Osteocyte (in vitro differentiated cells): ENCODE results near the gene MYNN. TPM values are rescaled to one million over a fixed set of nuclear protein-coding genes. Genes with fewer than 3 reads are reported as not detected.

Experiments used
- DNase-seq: peaks from one replicate; pipeline ENCODE4 v3.0.0; 2021; ENCODE audit warnings: mixed read lengths; ENCODE audit not compliant: unreplicated experiment; ENCODE audit errors: extremely low spot score
- H3K27ac Mint-ChIP-seq: one replicate; pipeline ENCODE4 v1.8.0; 2021; ENCODE audit warnings: mild to moderate bottlenecking, mixed read lengths; ENCODE audit not compliant: unreplicated experiment
- H3K27me3 Mint-ChIP-seq: one replicate; pipeline ENCODE4 v1.8.0; 2021; ENCODE audit warnings: mixed read lengths; ENCODE audit not compliant: unreplicated experiment
- H3K36me3 Mint-ChIP-seq: one replicate; pipeline ENCODE4 v1.8.0; 2021; ENCODE audit warnings: mixed read lengths; ENCODE audit not compliant: unreplicated experiment
- H3K4me1 Mint-ChIP-seq: one replicate; pipeline ENCODE4 v1.8.0; 2021; ENCODE audit warnings: mixed read lengths; ENCODE audit not compliant: unreplicated experiment
- H3K4me3 Mint-ChIP-seq: one replicate; pipeline ENCODE4 v1.8.0; 2021; ENCODE audit warnings: mild to moderate bottlenecking, moderate library complexity, mixed read lengths; ENCODE audit not compliant: unreplicated experiment
- H3K9me3 Mint-ChIP-seq: one replicate; pipeline ENCODE4 v1.8.0; 2021; ENCODE audit warnings: mixed read lengths; ENCODE audit not compliant: unreplicated experiment
- CTCF ChIP-seq: fragments of 200-600 bp; sonication (generic); IDR thresholded peaks from 2 replicates; pipeline ENCODE4 v1.5.0; 2021; ENCODE audit warnings: antibody characterized with exemption, mild to moderate bottlenecking, moderate library complexity
- total RNA-seq: library from RNA; stranded (reverse); gene quantifications from 2 replicates; pipeline ENCODE4 v1.2.1, GENCODE V29; 2021

Gene MYNN
- total RNA-seq, 1 donor from 2014 or later, result 16.7 TPM

- Mint-ChIP-seq H3K4me1 (peaks cover 25% of the 10 kb centered on the region), H3K36me3 (no peaks in the 10 kb centered on the region), H3K9me3 (peaks cover 16% of the 10 kb centered on the region), H3K4me3 (no peak overlapping the region), H3K27me3 (no peaks in the 10 kb centered on the region), H3K27ac (no peak overlapping the region)
- DNase-seq, result no peak
- TF ChIP-seq CTCF, result no peak
Measured at GRCh38 chr3:169815590-169816150, 42.5 kb downstream of the MYNN start.

- Mint-ChIP-seq H3K4me3 (no peak overlapping the region), H3K4me1 (peaks cover 10% of the 10 kb centered on the region), H3K9me3 (peaks cover 16% of the 10 kb centered on the region), H3K36me3 (no peaks in the 10 kb centered on the region), H3K27ac (peak overlapping the region; percentile 32), H3K27me3 (no peaks in the 10 kb centered on the region)
- TF ChIP-seq CTCF, result no peak
- DNase-seq, result no peak
Measured at GRCh38 chr3:169818316-169818715, 45.1 kb downstream of the MYNN start.

- no peak overlapping the region for H3K4me3 Mint-ChIP-seq
- no peak for DNase-seq
- no peaks in the 10 kb centered on the region for H3K36me3 Mint-ChIP-seq
- peaks cover 9% of the 10 kb centered on the region for H3K4me1 Mint-ChIP-seq
- TF ChIP-seq CTCF, result no peak
- no peaks in the 10 kb centered on the region for H3K27me3 Mint-ChIP-seq
- no peak overlapping the region for H3K27ac Mint-ChIP-seq
- H3K9me3 Mint-ChIP-seq, result peaks cover 2% of the 10 kb centered on the region
Measured at GRCh38 chr3:169822091-169822490, 48.9 kb downstream of the MYNN start.

GRCh38 chr3:169822540-169822939, 49.3 kb downstream of the MYNN start:
- peaks cover 9% of the 10 kb centered on the region for H3K4me1 Mint-ChIP-seq

GRCh38 chr3:169822983-169823382, 49.8 kb downstream of the MYNN start:
- Mint-ChIP-seq H3K4me1 (peaks cover 9% of the 10 kb centered on the region), H3K36me3 (no peaks in the 10 kb centered on the region), H3K27me3 (no peaks in the 10 kb centered on the region), H3K4me3 (no peak overlapping the region), H3K9me3 (no peaks in the 10 kb centered on the region), H3K27ac (no peak overlapping the region)
- no peak for DNase-seq
- no peak for TF ChIP-seq CTCF

More at GRCh38 chr3:169822540-169822939, 49.3 kb downstream of the MYNN start:
- Mint-ChIP-seq H3K4me3 (no peak overlapping the region), H3K36me3 (no peaks in the 10 kb centered on the region), H3K9me3 (no peaks in the 10 kb centered on the region), H3K27me3 (no peaks in the 10 kb centered on the region), H3K27ac (no peak overlapping the region)
- DNase-seq, result no peak
- TF ChIP-seq CTCF, result no peak
